Activated effector memory CD4-positive, alpha-beta T cell treated with anti-CD3 and anti-CD28 coated beads, Interleukin-2, amount 50 U/mL, for 16 hours (primary cell): Measurements from ENCODE around the gene HOXB7.

ENCODE experiments used
- DNase-seq: peaks from one replicate; pipeline ENCODE4 v3.0.0-alpha.2; 2020

HOXB7 gene

GRCh38 chr17:48577946-48578615, 32.7 kb downstream of the HOXB7 start, which contains the start of gene HOXB4:
HOXB4 (minus strand) TSS chr17:48578350; CDS start chr17:48578319, 31 bp downstream.
- DNase-seq = peak; percentile 87

GRCh38 chr17:48577330-48577945, 33.4 kb downstream of the HOXB7 start:
- DNase-seq = no peak

GRCh38 chr17:48576479-48577309, 34.1 kb downstream of the HOXB7 start:
- no peak for DNase-seq

GRCh38 chr17:48575673-48576478, 34.9 kb downstream of the HOXB7 start:
- DNase-seq = no peak

- no peak for DNase-seq
Observed at GRCh38 chr17:48575066-48575582, 35.7 kb downstream of the HOXB7 start.

- no peak for DNase-seq
Observed at GRCh38 chr17:48574505-48575065, 36.2 kb downstream of the HOXB7 start.

- no peak for DNase-seq
Observed at GRCh38 chr17:48571826-48572417, 38.9 kb downstream of the HOXB7 start.

GRCh38 chr17:48571024-48571818, 39.6 kb downstream of the HOXB7 start:
- no peak for DNase-seq

GRCh38 chr17:48570325-48571023, 40.3 kb downstream of the HOXB7 start:
- no peak for DNase-seq

GRCh38 chr17:48569674-48570324, 41.0 kb downstream of the HOXB7 start:
- DNase-seq = no peak

GRCh38 chr17:48569240-48569582, 41.6 kb downstream of the HOXB7 start:
- DNase-seq = no peak

GRCh38 chr17:48568499-48569239, 42.1 kb downstream of the HOXB7 start:
- DNase-seq = no peak

GRCh38 chr17:48567646-48568354, 43.0 kb downstream of the HOXB7 start:
- DNase-seq = no peak

GRCh38 chr17:48567209-48567608, 43.6 kb downstream of the HOXB7 start:
- DNase-seq = no peak

GRCh38 chr17:48566717-48567116, 44.1 kb downstream of the HOXB7 start:
- DNase-seq = no peak

GRCh38 chr17:48565925-48566710, 44.7 kb downstream of the HOXB7 start:
- DNase-seq = no peak

- DNase-seq = no peak
Observed at GRCh38 chr17:48565022-48565554, 45.7 kb downstream of the HOXB7 start.
